NCI-H345 treated with DMSO at 0.1 percent for 48 hours (cell line): ENCODE measurements around the gene USP34.
A peak's percentile ranks its signal among the peaks of the same experiment; 100 is the strongest.
"Not testable (repeated sequence)": the region's sequence is repeated elsewhere in the genome, so short reads cannot be mapped to it uniquely, and the experiment has no call there.

Experiments used
- DNase-seq: peaks from one replicate; lab custom pipeline; 2025; ENCODE audit not compliant: unreplicated experiment; lab: John Stamatoyannopoulos, UW

USP34 gene

GRCh38 chr2:61196671-61197070 is 274.2 kb downstream of the USP34 start:
- DNase-seq: no peak

GRCh38 chr2:61194646-61195045 is 276.2 kb downstream of the USP34 start:
- not testable (repeated sequence) for DNase-seq

- DNase-seq: no peak
Observed at GRCh38 chr2:61193670-61194561, 277.0 kb downstream of the USP34 start.

- no peak for DNase-seq
Observed at GRCh38 chr2:61187085-61187484, 283.8 kb downstream of the USP34 start.

- no peak for DNase-seq
Observed at GRCh38 chr2:61185231-61185728, 285.6 kb downstream of the USP34 start.

- no peak for DNase-seq
Observed at GRCh38 chr2:61184263-61184662, 286.6 kb downstream of the USP34 start.

- no peak for DNase-seq
Observed at GRCh38 chr2:61183795-61184194, 287.1 kb downstream of the USP34 start.

- DNase-seq: no peak
Observed at GRCh38 chr2:61182059-61182383, 288.9 kb downstream of the USP34 start.

- DNase-seq: no peak
Observed at GRCh38 chr2:61181382-61182058, 289.4 kb downstream of the USP34 start.

GRCh38 chr2:61180686-61181085 is 290.2 kb downstream of the USP34 start:
- no peak for DNase-seq

- no peak for DNase-seq
Observed at GRCh38 chr2:61179701-61180639, 290.9 kb downstream of the USP34 start.

GRCh38 chr2:61178603-61179545 is 292.0 kb downstream of the USP34 start:
- DNase-seq: no peak

- peak; percentile 19 for DNase-seq
Observed at GRCh38 chr2:61177727-61178549, 292.9 kb downstream of the USP34 start.

GRCh38 chr2:61176755-61177726 is 293.8 kb downstream of the USP34 start:
- peak; percentile 76 for DNase-seq

GRCh38 chr2:61175036-61175435 is 295.9 kb downstream of the USP34 start:
- DNase-seq: no peak

GRCh38 chr2:61173116-61173515 is 297.8 kb downstream of the USP34 start:
- no peak for DNase-seq

GRCh38 chr2:61172671-61173070 is 298.2 kb downstream of the USP34 start:
- no peak for DNase-seq

- DNase-seq: no peak
Observed at GRCh38 chr2:61167579-61167978, 303.3 kb downstream of the USP34 start.
